ENCODE results near the gene SPG7. TPM values are rescaled to one million over a fixed set of nuclear protein-coding genes. Genes with fewer than 3 reads are reported as not detected.

SPG7 gene
- total RNA-seq, 1 donor from 2014 or later: 122 TPM

DNA sequence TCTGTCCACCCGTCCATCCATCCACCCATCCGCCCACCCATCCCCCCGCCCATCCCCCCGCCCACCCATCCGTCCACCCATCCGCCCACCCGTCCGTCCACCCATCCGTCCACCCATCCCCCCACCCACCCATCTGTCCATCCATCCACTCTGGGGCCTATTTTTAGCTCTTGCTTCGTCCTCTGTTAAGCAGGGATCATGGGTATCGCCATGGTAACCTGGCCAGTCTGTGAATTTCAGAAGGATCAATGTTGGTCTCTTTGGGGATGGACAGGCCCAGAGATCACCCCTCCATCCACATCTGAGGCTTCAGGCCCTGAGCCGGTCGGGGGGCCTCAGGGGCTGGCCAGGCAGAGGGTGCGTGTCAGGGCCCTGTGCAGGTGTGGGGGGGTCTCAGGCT, 90.0 kb downstream of the SPG7 start:
- H3K27me3 ChIP-seq: peaks cover 5% of the 10 kb centered on the region
- H3K36me3 ChIP-seq: no peaks in the 10 kb centered on the region
- H3F3A ChIP-seq (ENCODE audit: low read depth): peaks cover 13% of the 10 kb centered on the region
- H3K79me2 ChIP-seq (ENCODE audit: low read depth): no peaks in the 10 kb centered on the region
- peaks cover 4% of the 10 kb centered on the region for H3K4me1 ChIP-seq
- Mint-ChIP-seq H3K4me1 (peaks cover 31% of the 10 kb centered on the region), H3K27ac (no peak overlapping the region), H3K36me3 (no peaks in the 10 kb centered on the region), H3K4me3 (no peak overlapping the region), H3K9me3 (no peaks in the 10 kb centered on the region), H3K27me3 (ENCODE audit: insufficient read depth, low read depth) (peaks cover 2% of the 10 kb centered on the region)
- TF ChIP-seq EZH2 (IDR thresholded peaks at IDR 0.05) (no peak), EZH2phosphoT487 (IDR thresholded peaks at IDR 0.05) (no peak)
- TF ChIP-seq, protein P1, sequence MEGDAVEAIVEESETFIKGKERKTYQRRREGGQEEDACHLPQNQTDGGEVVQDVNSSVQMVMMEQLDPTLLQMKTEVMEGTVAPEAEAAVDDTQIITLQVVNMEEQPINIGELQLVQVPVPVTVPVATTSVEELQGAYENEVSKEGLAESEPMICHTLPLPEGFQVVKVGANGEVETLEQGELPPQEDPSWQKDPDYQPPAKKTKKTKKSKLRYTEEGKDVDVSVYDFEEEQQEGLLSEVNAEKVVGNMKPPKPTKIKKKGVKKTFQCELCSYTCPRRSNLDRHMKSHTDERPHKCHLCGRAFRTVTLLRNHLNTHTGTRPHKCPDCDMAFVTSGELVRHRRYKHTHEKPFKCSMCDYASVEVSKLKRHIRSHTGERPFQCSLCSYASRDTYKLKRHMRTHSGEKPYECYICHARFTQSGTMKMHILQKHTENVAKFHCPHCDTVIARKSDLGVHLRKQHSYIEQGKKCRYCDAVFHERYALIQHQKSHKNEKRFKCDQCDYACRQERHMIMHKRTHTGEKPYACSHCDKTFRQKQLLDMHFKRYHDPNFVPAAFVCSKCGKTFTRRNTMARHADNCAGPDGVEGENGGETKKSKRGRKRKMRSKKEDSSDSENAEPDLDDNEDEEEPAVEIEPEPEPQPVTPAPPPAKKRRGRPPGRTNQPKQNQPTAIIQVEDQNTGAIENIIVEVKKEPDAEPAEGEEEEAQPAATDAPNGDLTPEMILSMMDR (IDR thresholded peaks at IDR 0.05): no peak
- H4K20me1 ChIP-seq (ENCODE audit: low read depth): peaks cover 4% of the 10 kb centered on the region
- no peaks in the 10 kb centered on the region for H3K9me3 ChIP-seq (ENCODE audit: low read depth)
- DNase-seq (ENCODE audit: low spot score): no peak
- no peak overlapping the region for H3K27ac ChIP-seq
- H3K4me2 ChIP-seq: no peak overlapping the region
- no peak overlapping the region for H3K9ac ChIP-seq
- no peak overlapping the region for H2AFZ ChIP-seq (replicated peaks)
- H3K4me3 ChIP-seq: no peak overlapping the region

DNA sequence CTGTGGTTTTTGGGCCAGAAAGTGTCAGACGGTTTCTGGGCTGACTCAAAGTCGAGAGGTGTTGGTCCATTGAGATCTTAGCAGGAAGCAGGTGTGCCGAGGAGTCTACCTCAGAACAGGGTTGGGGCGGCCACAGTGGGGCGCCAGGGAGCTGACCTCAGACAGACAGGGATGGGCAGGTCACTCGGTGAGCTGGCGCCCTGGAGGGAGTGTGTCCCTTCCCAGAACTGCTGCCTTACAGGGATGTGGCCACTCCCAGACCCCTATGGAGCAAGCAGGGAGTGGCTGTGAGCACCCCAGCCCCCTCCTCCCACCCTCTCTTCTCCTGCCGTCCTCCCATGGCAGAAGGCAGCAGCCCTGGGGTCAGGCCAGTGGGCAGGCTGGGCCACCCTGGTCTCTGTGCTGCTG, 91.3 kb downstream of the SPG7 start:
- Histone ChIP-seq H3K4me1 (peaks cover 4% of the 10 kb centered on the region), H3K9me3 (ENCODE audit: low read depth) (no peaks in the 10 kb centered on the region), H3K9ac (no peak overlapping the region), H3K27ac (no peak overlapping the region), H2AFZ (replicated peaks) (no peak overlapping the region), H3K79me2 (ENCODE audit: low read depth) (no peaks in the 10 kb centered on the region), H3K36me3 (no peaks in the 10 kb centered on the region), H3F3A (ENCODE audit: low read depth) (peaks cover 13% of the 10 kb centered on the region), H3K4me3 (no peak overlapping the region), H3K4me2 (no peak overlapping the region), H4K20me1 (ENCODE audit: low read depth) (peaks cover 4% of the 10 kb centered on the region), H3K27me3 (peaks cover 6% of the 10 kb centered on the region)
- no peaks in the 10 kb centered on the region for H3K9me3 Mint-ChIP-seq
- peak overlapping the region; percentile 42 for H3K27ac Mint-ChIP-seq
- no peak overlapping the region for H3K4me3 Mint-ChIP-seq
- peaks cover 2% of the 10 kb centered on the region for H3K27me3 Mint-ChIP-seq (ENCODE audit: insufficient read depth, low read depth)
- no peak for TF ChIP-seq EZH2 (IDR thresholded peaks at IDR 0.05)
- TF ChIP-seq, protein P1 (IDR thresholded peaks at IDR 0.05): peak; percentile 59
- H3K36me3 Mint-ChIP-seq: no peaks in the 10 kb centered on the region
- DNase-seq (ENCODE audit: low spot score): peak; percentile 66
- peaks cover 28% of the 10 kb centered on the region for H3K4me1 Mint-ChIP-seq

DNA sequence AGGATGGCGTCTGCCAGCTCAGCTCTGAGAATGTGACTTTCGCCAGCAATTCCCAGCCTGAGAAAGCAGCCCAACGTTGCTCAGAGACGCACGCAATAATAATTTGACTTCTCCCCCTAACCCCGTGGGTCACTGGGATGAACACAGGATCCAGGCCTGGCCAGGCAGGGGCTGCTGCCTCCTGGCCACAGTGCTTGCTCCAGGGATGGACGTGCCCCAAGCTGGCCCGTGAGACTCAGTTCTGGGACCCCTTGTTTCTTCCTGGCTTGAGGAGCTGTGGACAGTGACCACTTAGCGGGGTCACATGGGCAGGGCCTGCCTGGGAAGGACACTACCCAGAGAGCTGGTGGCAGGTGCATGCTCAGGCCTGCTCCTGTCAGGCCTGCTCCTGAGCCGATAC, 91.7 kb downstream of the SPG7 start:
- Histone ChIP-seq H3K9ac (no peak overlapping the region), H4K20me1 (ENCODE audit: low read depth) (peaks cover 4% of the 10 kb centered on the region), H3K9me3 (ENCODE audit: low read depth) (no peaks in the 10 kb centered on the region), H3K27ac (no peak overlapping the region), H3K4me1 (peaks cover 4% of the 10 kb centered on the region), H3K27me3 (peaks cover 6% of the 10 kb centered on the region), H2AFZ (replicated peaks) (no peak overlapping the region), H3K4me2 (no peak overlapping the region), H3K79me2 (ENCODE audit: low read depth) (no peaks in the 10 kb centered on the region), H3K4me3 (no peak overlapping the region), H3K36me3 (no peaks in the 10 kb centered on the region), H3F3A (ENCODE audit: low read depth) (peaks cover 13% of the 10 kb centered on the region)
- no peak overlapping the region for H3K4me3 Mint-ChIP-seq
- H3K27ac Mint-ChIP-seq: no peak overlapping the region
- DNase-seq (ENCODE audit: low spot score): no peak
- peaks cover 2% of the 10 kb centered on the region for H3K27me3 Mint-ChIP-seq (ENCODE audit: insufficient read depth, low read depth)
- H3K4me1 Mint-ChIP-seq: peaks cover 28% of the 10 kb centered on the region
- no peaks in the 10 kb centered on the region for H3K9me3 Mint-ChIP-seq
- no peaks in the 10 kb centered on the region for H3K36me3 Mint-ChIP-seq
- TF ChIP-seq EZH2phosphoT487 (IDR thresholded peaks at IDR 0.05): no peak
- no peak for TF ChIP-seq EZH2 (IDR thresholded peaks at IDR 0.05)
- TF ChIP-seq, protein P1 (IDR thresholded peaks at IDR 0.05): no peak
